ENCODE results near the gene TEX30.

The TEX30 gene

GRCh38 chr13:102773441-102774213, at the start of gene TEX30:
Gene TEX30, minus strand, starts transcription at chr13:102773786. Its CDS starts 3,760 bp downstream, at chr13:102770026.
- peak; percentile 5 for TF ChIP-seq CTCF (conservative IDR thresholded peaks at IDR 0.05; ENCODE audit: low read depth, low read length)
- peak; percentile 80 for DNase-seq (ENCODE audit: low read depth)
- H3K4me3 ChIP-seq (ENCODE audit: low read depth, low read length) = peak within 1 kb of the TSS; percentile 85

DNA sequence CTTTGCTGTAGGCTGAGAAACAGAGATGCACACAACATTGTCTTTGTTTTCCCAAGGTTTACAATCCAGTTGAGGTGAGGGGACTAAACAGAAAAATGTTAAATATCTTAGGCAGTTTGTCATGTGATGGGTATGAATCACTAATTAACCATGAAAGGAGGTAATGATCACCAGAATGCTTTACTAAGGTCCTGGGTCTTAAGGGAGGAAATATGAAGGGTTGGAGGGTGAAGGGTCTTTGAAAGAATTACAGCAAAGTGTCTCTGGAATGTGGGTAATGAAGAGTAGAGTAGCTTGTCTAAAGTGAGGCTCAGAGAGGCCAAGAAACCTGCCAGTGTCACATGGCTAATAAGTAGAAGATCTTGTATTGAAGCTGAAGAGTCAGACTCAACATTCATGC, 44.3 kb upstream of the TEX30 start:
- peak; percentile 62 for DNase-seq (ENCODE audit: low read depth)
- H3K4me3 ChIP-seq (ENCODE audit: low read depth, low read length) = no peak overlapping the region
- no peak for TF ChIP-seq CTCF (conservative IDR thresholded peaks at IDR 0.05; ENCODE audit: low read depth, low read length)

DNA sequence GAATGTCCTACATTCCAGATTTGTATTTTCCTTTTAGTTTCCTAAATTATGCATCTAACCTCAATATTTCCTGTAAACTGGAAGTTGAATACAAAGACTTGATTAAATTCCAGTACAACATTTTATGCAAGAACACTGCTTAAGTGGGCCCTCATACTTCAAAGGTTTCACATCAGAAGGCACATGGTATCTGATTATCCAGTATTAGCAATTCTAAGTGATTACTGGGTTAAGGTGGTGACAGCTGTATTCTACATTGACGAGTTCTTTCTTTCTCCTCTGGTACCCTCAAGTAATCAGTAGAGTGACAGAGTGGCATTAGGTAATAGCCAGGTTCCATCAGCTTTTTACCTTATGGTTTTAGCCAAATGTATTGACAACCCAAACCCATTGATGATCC, 43.7 kb upstream of the TEX30 start:
- no peak for TF ChIP-seq CTCF (conservative IDR thresholded peaks at IDR 0.05; ENCODE audit: low read depth, low read length)
- no peak for DNase-seq (ENCODE audit: low read depth)
- H3K4me3 ChIP-seq (ENCODE audit: low read depth, low read length) = no peak overlapping the region

DNA sequence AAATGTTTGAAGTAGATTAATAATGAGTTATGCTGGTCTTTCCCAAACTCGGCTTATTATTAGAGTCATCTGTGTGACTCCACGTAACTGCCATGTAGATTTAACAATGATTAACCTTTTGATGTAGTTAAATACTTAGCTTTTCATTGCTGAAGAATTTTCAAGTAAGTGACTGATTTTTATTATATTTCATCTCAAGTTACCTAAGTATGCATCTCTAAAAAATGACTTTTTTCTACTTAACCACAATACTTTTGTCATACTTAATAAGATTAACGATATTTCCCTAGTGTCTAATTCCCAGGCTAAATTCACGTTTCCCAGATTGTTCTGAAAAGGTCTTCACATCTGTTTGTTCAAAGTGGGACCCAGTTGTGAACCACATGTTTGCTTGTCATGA, 43.1 kb upstream of the TEX30 start:
- no peak overlapping the region for H3K4me3 ChIP-seq (ENCODE audit: low read depth, low read length)
- DNase-seq (ENCODE audit: low read depth) = no peak
- no peak for TF ChIP-seq CTCF (conservative IDR thresholded peaks at IDR 0.05; ENCODE audit: low read depth, low read length)

GRCh38 chr13:102815788-102816187, 42.2 kb upstream of the TEX30 start:
- no peak for DNase-seq (ENCODE audit: low read depth)
- no peak for TF ChIP-seq CTCF (conservative IDR thresholded peaks at IDR 0.05; ENCODE audit: low read depth, low read length)
- no peak overlapping the region for H3K4me3 ChIP-seq (ENCODE audit: low read depth, low read length)

DNA sequence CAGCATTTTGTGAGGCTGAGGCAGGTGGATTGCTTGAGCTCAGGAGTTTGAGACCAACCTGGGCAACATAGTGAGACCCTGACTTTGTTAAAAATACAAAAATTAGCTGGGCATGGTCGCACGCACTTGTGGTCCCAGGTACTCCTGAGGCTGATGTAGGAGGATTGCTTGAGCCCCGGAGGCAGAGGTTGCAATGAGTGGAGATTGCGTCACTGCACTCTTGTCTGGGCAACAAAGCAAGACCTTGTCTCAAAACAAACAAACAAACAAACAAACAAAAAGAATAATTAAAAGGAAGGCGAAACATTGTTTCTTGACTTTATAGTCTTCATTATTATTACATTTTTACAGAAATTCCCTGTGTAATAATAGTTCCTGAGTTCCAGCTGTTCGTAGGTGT, 41.2 kb upstream of the TEX30 start:
- H3K4me3 ChIP-seq (ENCODE audit: low read depth, low read length) = no peak overlapping the region
- no peak for TF ChIP-seq CTCF (conservative IDR thresholded peaks at IDR 0.05; ENCODE audit: low read depth, low read length)
- no peak for DNase-seq (ENCODE audit: low read depth)

DNA sequence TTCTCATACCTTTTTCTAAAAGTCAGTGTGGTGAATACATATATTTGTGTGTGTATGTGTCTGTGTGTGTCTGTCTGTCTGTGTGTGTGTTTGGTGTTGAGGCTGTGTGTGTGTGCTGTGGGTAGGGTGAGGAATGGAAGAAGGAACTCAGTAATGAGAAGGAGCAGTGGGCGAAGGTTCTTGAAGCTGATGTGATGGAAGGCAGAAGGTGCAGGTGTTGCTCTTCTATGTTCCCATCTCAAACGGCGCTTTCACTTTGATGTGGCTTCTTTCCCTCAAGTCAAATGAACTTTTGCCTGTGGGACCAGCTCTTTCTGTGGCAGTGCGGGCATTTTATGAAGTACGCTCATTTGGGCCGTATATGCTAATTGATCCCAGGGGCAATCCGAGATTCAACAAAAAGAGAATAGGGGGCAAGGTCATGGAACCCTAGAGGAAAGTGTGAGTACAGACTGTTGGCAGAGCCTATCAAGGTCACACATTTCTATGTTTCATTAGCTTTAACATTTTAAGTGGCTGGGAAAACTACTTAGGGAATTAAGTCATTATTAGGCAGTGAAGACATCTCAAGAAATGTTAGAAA, 40.5 kb upstream of the TEX30 start:
- DNase-seq (ENCODE audit: low read depth) = no peak
- no peak overlapping the region for H3K4me3 ChIP-seq (ENCODE audit: low read depth, low read length)
- no peak for TF ChIP-seq CTCF (conservative IDR thresholded peaks at IDR 0.05; ENCODE audit: low read depth, low read length)

Data from choroid plexus epithelial cell (primary cell).